ENCODE data around the gene IRF2.

The IRF2 gene

DNA sequence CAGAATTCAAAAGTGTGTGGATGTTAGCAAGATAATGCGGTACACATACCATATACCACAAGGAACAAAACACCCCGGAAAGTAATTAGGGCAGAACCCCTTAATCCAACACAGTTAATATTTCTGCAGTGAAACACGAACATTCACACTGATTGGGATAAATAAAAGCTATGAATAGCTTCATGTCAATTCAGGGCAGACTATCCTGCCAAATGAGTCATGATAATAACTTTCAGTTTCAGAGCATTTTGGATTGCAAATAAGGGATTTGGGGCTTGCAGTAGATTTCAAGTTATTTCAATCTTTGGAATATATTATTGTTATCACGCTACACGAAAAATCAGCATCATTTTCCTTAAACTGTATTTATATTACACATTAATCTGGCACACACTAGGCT lies 24.3 kb downstream of the IRF2 start:
- DNase-seq = no peak

GRCh38 chr4:184448821-184449220 lies 25.5 kb downstream of the IRF2 start:
- DNase-seq = no peak

DNA sequence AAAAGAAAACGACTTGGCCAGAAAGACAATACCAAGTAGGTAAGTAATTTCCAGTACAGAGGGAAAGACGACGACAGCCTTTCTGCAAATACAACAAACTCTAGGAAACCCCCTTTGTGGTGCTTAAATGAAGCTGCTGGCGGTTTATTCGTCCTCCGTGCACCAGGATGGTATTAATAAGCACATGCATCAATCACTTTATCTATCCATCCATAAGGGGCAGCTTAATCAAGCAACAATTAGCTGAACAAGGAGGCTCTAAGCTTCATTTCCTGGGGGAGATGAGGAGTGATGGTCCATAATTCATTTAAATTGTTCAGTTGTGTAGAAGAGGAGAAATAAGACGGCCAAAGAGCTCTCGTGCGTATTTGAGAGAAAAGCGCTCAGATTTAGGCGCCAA lies 26.2 kb downstream of the IRF2 start:
- no peak for DNase-seq

GRCh38 chr4:184447664-184448063 lies 26.7 kb downstream of the IRF2 start:
- DNase-seq = no peak

GRCh38 chr4:184446132-184446658 lies 28.2 kb downstream of the IRF2 start:
- no peak for DNase-seq

DNA sequence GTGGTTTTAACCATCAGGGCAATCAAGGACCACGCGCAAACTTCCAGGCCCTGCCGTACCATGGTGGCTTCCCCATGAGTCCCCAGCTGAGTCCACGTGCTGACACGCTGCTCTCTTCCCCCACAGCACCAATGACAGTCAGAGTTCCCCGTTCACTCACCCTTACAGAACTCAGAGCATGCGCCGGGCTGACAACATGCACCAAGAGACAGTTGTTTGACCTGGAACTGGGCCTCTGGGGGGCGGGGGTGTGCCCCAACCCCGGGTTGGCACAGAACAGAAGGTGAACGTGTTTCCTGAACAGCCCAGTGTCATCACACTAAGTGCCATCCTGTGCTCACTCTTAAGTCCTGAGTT lies 29.4 kb downstream of the IRF2 start:
- DNase-seq = no peak

GRCh38 chr4:184444215-184444952 lies 30.0 kb downstream of the IRF2 start:
- DNase-seq = no peak

- no peak for DNase-seq
Observed at GRCh38 chr4:184443318-184443717, 31.0 kb downstream of the IRF2 start.

DNA sequence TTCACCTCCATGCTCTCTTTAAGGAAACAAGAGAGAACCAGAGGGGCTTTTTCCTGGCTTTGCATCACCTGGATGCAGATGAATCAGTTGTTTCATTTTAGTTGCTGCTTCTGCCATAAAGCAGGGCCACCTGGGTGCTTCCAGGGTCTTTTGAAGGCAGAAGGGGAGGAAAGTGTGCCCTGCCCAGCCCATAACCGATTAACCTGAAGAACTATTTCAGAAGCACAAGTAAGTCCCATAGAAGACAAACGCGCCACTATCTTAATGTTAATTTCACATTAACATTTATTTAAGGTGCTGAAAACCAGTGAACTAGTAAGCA lies 32.1 kb downstream of the IRF2 start:
- DNase-seq = no peak

DNA sequence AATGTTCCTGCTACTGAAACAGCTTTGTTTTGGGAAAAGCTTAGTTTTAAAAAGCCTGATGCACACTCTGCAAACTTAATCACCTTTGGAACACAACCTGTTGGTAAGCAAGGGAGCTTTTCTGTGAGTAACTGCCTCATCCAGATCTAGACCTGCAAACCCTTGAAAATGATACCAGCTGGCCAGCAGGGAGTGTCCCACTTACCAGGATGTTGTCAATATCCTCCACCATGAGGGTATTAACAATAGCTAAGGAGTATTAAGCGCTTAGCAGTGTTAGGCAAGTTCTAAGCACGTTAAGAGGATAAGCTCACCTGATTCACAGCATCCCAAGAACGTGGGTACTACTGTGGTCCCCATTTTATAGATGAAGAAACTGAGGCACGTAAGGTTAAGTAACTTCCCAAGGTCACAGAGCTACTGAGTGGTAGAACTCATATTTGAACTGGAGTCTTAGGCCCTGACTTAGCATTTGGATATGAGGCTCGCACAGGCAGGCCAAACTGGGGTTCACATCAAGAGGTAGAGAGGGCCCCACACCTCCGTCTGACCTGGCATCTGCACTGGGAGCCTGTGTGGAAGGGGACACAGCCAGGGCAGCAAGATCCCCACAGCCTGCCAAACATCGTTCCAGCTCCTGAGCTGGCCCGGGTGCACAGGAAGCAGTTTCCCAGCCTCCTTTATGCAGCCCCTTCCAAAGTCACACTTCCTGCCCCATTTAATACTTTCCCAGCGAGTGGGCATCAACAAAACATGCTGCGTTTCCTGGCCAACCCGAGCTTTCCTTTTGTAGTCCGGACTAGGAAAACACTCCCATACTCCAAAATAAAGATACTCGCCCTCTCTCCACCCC lies 32.7 kb downstream of the IRF2 start:
- no peak for DNase-seq

DNA sequence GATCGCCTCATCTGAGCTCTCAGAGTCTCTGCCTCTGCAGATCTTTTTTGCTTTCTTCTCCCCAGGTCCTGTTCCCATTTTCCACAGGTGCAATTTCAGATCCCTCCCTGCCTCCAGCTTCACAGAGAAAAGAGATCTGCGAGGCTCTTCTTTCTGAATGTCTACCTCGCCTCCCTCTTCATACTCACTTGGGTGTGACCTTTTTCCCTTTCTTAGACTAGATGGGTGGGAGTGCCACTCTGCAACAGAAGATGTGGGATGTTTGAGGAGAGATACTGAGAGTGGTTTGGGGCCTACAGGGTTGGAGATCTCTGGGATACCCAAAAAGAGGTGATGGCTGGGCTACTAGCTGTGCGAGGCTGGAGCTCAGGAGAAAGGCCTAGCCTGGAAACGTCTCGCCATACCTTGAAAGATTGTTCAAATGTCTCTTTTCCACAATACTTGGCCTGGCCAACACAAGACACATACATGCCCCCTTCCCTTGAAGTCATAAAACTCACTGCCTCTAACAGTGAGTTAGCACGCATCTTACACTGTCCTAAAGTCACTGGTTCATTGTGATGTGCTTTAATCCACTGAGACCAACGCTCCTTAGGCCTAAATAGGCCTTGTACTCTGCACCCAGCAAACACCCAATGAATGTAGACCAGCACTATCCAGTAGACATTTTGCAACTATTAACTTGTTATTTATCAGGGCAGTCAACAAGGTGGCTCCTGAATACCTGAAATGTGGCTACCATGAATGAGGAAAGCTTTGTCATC lies 33.6 kb downstream of the IRF2 start:
- DNase-seq = no peak

DNA sequence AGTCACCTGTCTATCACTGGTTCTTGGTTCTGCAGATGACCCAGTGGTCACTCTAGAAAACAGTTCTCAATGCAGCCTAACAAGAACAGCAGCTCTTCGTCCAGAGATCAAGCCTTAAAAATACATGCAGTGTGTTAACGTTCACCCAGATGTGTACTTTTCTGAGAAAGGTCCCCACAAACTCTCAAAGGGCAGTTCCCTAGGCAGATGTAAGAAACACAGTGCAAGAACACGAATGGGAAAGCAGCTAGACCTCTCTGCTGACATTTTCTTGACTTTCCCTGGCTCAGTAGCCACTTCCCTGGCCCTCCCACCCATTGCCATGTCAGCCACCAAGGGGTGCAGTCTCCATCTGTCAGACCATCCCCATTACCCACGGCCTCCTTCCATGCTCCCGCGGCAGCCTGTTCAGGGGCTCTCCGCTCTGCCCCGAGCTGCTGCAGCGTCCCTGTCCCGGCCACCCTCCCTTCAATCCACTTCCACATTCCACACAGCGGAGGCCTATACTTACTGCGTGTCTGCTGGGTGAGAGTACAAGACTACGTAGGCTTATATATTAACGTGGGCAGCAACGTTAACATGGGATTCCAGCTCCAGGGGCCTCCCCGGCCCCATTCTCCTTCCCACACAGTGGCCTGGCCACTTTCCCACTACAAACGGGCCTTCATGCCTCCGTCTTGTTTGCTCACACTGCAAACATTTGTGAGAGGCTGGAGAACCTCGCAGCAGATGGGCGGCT lies 34.3 kb downstream of the IRF2 start:
- DNase-seq = no peak

DNA sequence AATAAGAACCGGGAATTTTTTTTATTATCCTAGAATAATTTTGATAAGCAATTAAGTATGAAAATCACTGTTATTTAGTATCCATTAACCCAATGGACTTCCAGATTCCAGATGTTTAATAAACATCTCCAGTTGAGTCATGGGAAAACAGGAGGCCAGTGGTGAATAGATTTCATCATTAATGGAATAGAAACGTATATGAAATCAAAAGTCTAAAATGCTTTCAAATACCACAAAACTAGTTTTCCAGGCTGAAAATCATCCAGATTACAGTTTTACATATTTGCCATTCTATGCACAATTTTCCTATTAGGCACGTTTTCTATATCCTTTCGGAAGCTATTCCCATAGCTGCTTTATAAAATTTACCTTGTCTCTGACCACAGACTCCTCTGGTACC lies 35.0 kb downstream of the IRF2 start:
- DNase-seq = no peak

- no peak for DNase-seq
Observed at GRCh38 chr4:184438375-184438774, 36.0 kb downstream of the IRF2 start.

DNA sequence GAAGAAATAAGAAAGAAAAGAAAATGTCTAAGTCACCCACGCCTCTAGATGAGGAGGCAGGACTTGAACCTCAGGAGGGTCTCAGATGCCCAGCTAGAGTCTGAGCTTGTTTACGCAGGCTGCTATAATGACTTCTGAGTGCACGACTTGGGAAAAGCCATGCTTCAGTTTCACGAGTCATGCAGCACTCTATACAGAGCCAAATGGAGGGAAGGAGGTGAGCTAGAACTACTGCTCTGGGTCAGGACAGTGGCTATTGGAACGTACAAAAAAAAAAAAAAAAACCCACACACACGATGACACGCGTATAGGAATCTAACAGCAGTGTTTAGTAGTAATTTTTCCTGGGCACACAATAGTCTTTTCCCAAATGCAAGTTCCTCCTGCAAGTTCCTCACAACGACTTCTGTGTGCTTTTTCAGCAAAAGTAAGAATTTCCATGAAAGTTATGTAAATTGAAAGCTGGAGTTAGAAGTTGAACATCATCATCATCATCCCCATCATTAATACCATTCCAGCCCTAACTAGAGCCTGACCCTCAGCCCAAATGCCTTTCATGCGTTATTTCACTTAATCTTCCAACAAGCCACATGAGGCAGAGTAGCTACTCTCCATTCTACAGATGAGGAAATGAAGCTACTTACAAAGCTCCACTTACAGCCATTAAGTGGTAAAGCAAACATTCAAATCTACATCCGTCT lies 36.6 kb downstream of the IRF2 start:
- DNase-seq = no peak

DNA sequence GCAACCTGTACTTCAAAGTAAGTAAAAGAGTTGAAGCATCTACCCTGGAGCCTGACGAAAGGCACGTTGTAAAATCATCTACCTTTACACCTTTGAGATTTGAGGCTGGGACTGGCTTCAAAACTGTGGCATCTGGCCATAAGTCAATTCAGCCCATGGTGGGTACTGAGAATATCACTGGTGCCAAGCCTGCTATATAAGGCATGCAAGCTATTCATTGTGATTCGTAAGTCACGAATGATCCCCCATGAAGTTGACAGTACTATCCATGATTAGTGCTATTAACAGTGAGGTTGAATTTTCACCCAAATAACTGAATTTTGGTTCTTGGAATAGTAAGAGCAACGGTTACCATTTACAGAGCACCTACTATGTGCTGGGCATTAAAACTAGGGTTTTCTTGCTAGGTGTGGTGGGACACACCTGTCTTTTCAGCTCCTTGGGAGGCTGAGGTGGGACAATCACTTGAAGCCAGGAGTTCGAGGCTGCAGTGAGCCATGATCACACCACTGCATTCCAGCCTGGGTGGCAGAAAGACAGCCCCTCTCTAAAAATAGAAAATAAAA lies 39.8 kb downstream of the IRF2 start:
- DNase-seq = no peak

DNA sequence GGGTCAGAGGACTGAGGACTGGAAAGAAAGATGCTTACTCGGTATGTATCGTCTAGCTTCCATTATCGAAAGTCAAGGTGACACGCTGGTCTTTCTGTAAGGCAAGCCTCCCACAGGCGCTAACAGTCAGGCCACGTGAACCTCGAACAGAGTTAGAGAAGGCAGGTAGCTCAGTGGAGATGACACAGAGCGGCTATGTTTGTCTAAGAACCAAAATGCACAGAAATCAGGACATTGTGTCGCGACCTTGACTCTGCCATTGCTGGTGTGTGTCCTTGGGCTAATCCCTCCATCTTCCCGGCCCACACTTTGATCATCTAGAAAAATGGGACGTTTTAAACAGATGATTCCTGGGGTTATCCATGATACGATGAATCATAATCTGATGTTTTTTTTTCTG lies 40.3 kb downstream of the IRF2 start:
- DNase-seq = no peak

DNA sequence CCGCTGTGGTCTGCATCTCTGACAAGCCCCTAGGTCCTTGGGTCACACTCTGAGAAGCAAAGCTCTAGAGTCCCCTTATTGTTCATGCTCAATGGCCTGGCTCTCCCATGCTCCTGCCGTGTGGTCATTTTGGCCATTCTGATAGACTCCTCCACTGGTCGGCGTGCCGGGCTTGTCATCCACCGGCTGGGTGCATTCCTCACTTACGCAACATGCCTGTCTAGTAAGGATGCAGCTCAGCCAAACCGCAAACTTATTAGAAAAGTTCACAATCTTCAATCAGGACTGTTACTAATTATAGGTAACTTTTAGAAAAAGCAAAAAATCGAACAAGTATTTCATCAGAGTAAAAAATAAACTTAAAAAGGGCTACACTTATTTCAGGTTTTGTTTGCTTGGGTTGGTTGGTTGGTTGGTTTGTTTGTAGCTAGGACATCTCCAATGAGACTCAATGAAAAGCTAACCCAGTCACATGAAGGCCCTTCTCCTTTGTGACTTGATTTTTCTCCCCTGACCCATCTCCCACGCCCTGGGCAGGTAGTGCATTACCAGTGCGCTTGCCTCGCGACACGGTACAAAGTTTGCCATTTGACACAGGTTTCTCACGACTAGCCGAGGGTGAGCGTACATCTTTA lies 41.0 kb downstream of the IRF2 start:
- no peak for DNase-seq

- no peak for DNase-seq
Observed at GRCh38 chr4:184432127-184432922, 42.0 kb downstream of the IRF2 start.

- DNase-seq = no peak
Observed at GRCh38 chr4:184430163-184430562, 44.2 kb downstream of the IRF2 start.

GRCh38 chr4:184428787-184429186 lies 45.6 kb downstream of the IRF2 start:
- DNase-seq = no peak
